GM23338 (cell line): ENCODE measurements around the gene ORC4. TPM values are rescaled to one million over a fixed set of nuclear protein-coding genes. Genes with fewer than 3 reads are reported as not detected.

ENCODE experiments used
- ATAC-seq: fragments of 200-7000 bp; cut with Tn5 transposase; 3 replicates; pipeline ENCODE4 v1.9.1; 2020
- DNase-seq: peaks from one replicate; pipeline ENCODE4 v3.0.0-alpha.2; 2015; ENCODE audit warnings: low spot score
- H2AFZ ChIP-seq: fragments of 200-600 bp; sonication (generic); 2 replicates; pipeline ENCODE4 v1.8.0; 2016; ENCODE audit warnings: antibody characterized with exemption, mild to moderate bottlenecking, moderate library complexity
- H3F3A ChIP-seq: fragments of 200-600 bp; sonication (generic); replicated peaks from 2 replicates; pipeline ENCODE4 v1.8.0; 2017; ENCODE audit warnings: antibody characterized with exemption, mixed run types, low read depth
- H3K27ac ChIP-seq: fragments of 200-600 bp; sonication (generic); 2 replicates; pipeline ENCODE4 v1.6.1; 2016; ENCODE audit warnings: low read depth
- H3K27me3 ChIP-seq: fragments of 200-600 bp; sonication (generic); 2 replicates; pipeline ENCODE4 v1.8.0; 2016; ENCODE audit warnings: mild to moderate bottlenecking, mixed run types, moderate library complexity; ENCODE audit not compliant: insufficient read depth
- H3K36me3 ChIP-seq: fragments of 200-600 bp; sonication (generic); 2 replicates; pipeline ENCODE4 v1.8.0; 2016; ENCODE audit warnings: mild to moderate bottlenecking; ENCODE audit not compliant: insufficient read depth
- H3K4me1 ChIP-seq: fragments of 200-600 bp; sonication (generic); 2 replicates; pipeline ENCODE4 v1.8.0; 2016; ENCODE audit warnings: mild to moderate bottlenecking, moderate library complexity; ENCODE audit not compliant: insufficient read depth
- H3K4me2 ChIP-seq: fragments of 200-600 bp; sonication (generic); 2 replicates; pipeline ENCODE4 v1.7.1; 2017; ENCODE audit warnings: mixed run types
- H3K4me3 ChIP-seq: fragments of 200-600 bp; sonication (generic); 2 replicates; pipeline ENCODE4 v1.6.1; 2016; ENCODE audit warnings: mixed run types
- H3K79me2 ChIP-seq: fragments of 200-600 bp; sonication (generic); replicated peaks from 2 replicates; pipeline ENCODE4 v1.8.0; 2017; ENCODE audit warnings: mild to moderate bottlenecking; ENCODE audit not compliant: insufficient read depth
- H3K9me2 ChIP-seq: fragments of 200-600 bp; sonication (generic); 2 replicates; pipeline ENCODE4 v1.8.0; 2017; ENCODE audit not compliant: insufficient read depth
- H4K20me1 ChIP-seq: fragments of 200-600 bp; sonication (generic); replicated peaks from 2 replicates; pipeline ENCODE4 v1.8.0; 2017; ENCODE audit warnings: mild to moderate bottlenecking; ENCODE audit not compliant: insufficient read depth
- H3K27ac Mint-ChIP-seq: 2 replicates; pipeline ENCODE4 v1.8.0; 2020; ENCODE audit warnings: inconsistent platforms, mild to moderate bottlenecking, moderate library complexity, mixed read lengths
- H3K27me3 Mint-ChIP-seq: 3 replicates; pipeline ENCODE4 v1.8.0; 2022; ENCODE audit warnings: low read depth, mild to moderate bottlenecking, moderate library complexity, mixed read lengths, inconsistent platforms; ENCODE audit not compliant: insufficient read depth, poor library complexity
- H3K36me3 Mint-ChIP-seq: 3 replicates; pipeline ENCODE4 v1.8.0; 2021; ENCODE audit warnings: low read depth, mild to moderate bottlenecking, inconsistent platforms, moderate library complexity, mixed read lengths
- H3K4me1 Mint-ChIP-seq: 3 replicates; pipeline ENCODE4 v1.8.0; 2020; ENCODE audit warnings: mild to moderate bottlenecking, inconsistent platforms, mixed read lengths
- H3K4me3 Mint-ChIP-seq: 3 replicates; pipeline ENCODE4 v1.8.0; 2021; ENCODE audit warnings: moderate library complexity, mild to moderate bottlenecking, inconsistent platforms, mixed read lengths
- H3K9me3 Mint-ChIP-seq: 3 replicates; pipeline ENCODE4 v1.8.0; 2020; ENCODE audit warnings: moderate library complexity, mild to moderate bottlenecking, inconsistent platforms, mixed read lengths
- EZH2 ChIP-seq: fragments of 200-600 bp; sonication (generic); IDR thresholded peaks from one replicate; pipeline ENCODE4 v1.8.0; 2017; ENCODE audit warnings: antibody characterized with exemption, mild to moderate bottlenecking, low read depth; ENCODE audit not compliant: unreplicated experiment
- EZH2phosphoT487 ChIP-seq: fragments of 200-600 bp; sonication (generic); IDR thresholded peaks from one replicate; pipeline ENCODE4 v1.8.1; 2018; ENCODE audit warnings: antibody characterized with exemption; ENCODE audit not compliant: unreplicated experiment
- NANOG ChIP-seq: IDR thresholded peaks from 2 replicates; pipeline ENCODE4 v1.6.1; 2016; ENCODE audit warnings: antibody characterized with exemption, borderline replicate concordance
- ZNF331 ChIP-seq: fragments of 250-450 bp; sonication (Bioruptor Pico); IDR thresholded peaks from 2 replicates; pipeline ENCODE4 v1.5.0; 2020; ENCODE audit warnings: low read depth, mild to moderate bottlenecking, moderate library complexity
- polyA plus RNA-seq: library from polyadenylated mRNA; unstranded; fragments of >200 nt; fragmentation: Nextera tagmentation; extraction: Ambion mirVana; gene quantifications from 2 replicates; pipeline ENCODE4 v1.2.1, GENCODE V29; 2016
- total RNA-seq: library from RNA; depleted of rRNA; stranded (reverse); fragments of >200 nt; shearing (Covaris generic); gene quantifications from 2 replicates; pipeline ENCODE4 v1.2.3, GENCODE V29; 2014
- TF ChIP-seq, protein P1 (sequence below): IDR thresholded peaks from 2 replicates; pipeline ENCODE4 v1.6.1; 2016; ENCODE audit warnings: antibody characterized with exemption
- TF ChIP-seq, protein P2 (sequence below), 2 experiments: fragments of 200-600 bp in 1 of 2; sonication (generic) in 1 of 2; conservative IDR thresholded peaks; 2 replicates each; pipeline versions ENCODE4 v1.5.1 to v1.6.1; 2016 to 2017; ENCODE audit warnings: antibody characterized with exemption in 2 of 2, low read depth in 2 of 2, mild to moderate bottlenecking in 2 of 2, moderate library complexity in 1 of 2
- TF ChIP-seq, protein P3 (sequence below): fragments of 250-450 bp; sonication (Bioruptor Pico); IDR thresholded peaks from 2 replicates; pipeline ENCODE4 v1.5.0; 2020; ENCODE audit warnings: mild to moderate bottlenecking, moderate library complexity
- TF ChIP-seq, protein P4 (sequence below): IDR thresholded peaks from one replicate; pipeline ENCODE4 v1.6.1; 2018; ENCODE audit warnings: antibody characterized with exemption; ENCODE audit not compliant: unreplicated experiment

Gene ORC4
- total and polyA plus RNA-seq, 2 experiments from 2014 or later = 47.5 to 177 TPM

DNA sequence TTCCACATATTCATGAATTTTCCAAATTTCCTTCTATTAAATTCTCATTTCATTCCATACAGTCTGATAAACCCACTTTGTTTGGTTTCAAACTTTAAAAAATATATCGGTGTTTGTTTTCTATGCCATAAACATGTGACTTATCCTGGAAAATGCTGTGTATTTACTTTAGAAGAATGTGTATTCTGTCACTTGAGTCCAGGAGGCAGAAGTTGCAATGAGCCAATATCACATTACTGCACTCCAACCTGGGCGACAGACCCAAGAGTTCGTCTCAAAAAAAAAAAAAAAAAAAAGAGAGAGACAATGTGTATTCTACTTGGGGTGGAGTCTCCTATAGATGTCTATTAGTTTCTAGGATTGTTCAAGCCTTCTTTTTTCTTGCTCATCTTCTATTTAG lies 32.1 kb upstream of the ORC4 start:
- H3K36me3 Mint-ChIP-seq = no peaks in the 10 kb centered on the region
- TF ChIP-seq, protein P1, sequence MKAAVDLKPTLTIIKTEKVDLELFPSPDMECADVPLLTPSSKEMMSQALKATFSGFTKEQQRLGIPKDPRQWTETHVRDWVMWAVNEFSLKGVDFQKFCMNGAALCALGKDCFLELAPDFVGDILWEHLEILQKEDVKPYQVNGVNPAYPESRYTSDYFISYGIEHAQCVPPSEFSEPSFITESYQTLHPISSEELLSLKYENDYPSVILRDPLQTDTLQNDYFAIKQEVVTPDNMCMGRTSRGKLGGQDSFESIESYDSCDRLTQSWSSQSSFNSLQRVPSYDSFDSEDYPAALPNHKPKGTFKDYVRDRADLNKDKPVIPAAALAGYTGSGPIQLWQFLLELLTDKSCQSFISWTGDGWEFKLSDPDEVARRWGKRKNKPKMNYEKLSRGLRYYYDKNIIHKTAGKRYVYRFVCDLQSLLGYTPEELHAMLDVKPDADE = no peak
- TF ChIP-seq EZH2phosphoT487 = no peak
- TF ChIP-seq, protein P2, sequence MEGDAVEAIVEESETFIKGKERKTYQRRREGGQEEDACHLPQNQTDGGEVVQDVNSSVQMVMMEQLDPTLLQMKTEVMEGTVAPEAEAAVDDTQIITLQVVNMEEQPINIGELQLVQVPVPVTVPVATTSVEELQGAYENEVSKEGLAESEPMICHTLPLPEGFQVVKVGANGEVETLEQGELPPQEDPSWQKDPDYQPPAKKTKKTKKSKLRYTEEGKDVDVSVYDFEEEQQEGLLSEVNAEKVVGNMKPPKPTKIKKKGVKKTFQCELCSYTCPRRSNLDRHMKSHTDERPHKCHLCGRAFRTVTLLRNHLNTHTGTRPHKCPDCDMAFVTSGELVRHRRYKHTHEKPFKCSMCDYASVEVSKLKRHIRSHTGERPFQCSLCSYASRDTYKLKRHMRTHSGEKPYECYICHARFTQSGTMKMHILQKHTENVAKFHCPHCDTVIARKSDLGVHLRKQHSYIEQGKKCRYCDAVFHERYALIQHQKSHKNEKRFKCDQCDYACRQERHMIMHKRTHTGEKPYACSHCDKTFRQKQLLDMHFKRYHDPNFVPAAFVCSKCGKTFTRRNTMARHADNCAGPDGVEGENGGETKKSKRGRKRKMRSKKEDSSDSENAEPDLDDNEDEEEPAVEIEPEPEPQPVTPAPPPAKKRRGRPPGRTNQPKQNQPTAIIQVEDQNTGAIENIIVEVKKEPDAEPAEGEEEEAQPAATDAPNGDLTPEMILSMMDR (conservative IDR thresholded peaks at IDR 0.05; ENCODE audit: low read depth in 2 of 2) = no peak
- Histone ChIP-seq H3K9me2 (no peaks in the 10 kb centered on the region), H3K4me2 (no peak overlapping the region), H3K4me1 (peaks cover 17% of the 10 kb centered on the region), H2AFZ (no peak overlapping the region), H3K27me3 (no peaks in the 10 kb centered on the region), H3K36me3 (no peaks in the 10 kb centered on the region), H3F3A (no peaks in the 10 kb centered on the region), H3K4me3 (no peak overlapping the region), H3K27ac (no peak overlapping the region), H4K20me1 (no peaks in the 10 kb centered on the region; the same call in 1 of the 2 replicates), H3K79me2 (peaks cover 19% of the 10 kb centered on the region; the same call in 1 of the 2 replicates)
- no peak for ATAC-seq
- no peaks in the 10 kb centered on the region for H3K27me3 Mint-ChIP-seq
- no peaks in the 10 kb centered on the region for H3K9me3 Mint-ChIP-seq
- H3K4me1 Mint-ChIP-seq = peaks cover 37% of the 10 kb centered on the region
- no peak overlapping the region for H3K4me3 Mint-ChIP-seq
- H3K27ac Mint-ChIP-seq = peak overlapping the region; percentile 5
- DNase-seq = no peak

DNA sequence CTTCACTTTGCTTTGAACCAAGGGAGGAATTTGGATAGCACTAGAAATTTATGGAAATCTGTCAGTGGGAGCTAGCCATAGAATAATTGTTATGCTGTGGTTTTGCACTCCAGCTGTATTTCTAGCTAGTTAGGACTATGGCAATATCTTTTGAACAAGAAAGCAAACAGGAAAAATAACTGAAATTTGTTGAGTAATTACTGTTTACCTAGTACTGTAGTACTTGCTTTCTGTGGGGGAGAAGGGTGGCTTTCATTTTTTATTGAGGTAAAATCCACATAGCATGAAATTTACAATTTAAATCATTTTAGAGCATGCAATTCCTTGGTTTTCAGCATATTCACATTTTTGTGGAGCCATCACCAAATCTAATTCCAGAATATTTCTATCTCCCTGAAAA lies 28.7 kb upstream of the ORC4 start:
- no peaks in the 10 kb centered on the region for H3K36me3 Mint-ChIP-seq
- no peak overlapping the region for H3K4me3 Mint-ChIP-seq
- TF ChIP-seq EZH2 = no peak
- TF ChIP-seq, protein P3, sequence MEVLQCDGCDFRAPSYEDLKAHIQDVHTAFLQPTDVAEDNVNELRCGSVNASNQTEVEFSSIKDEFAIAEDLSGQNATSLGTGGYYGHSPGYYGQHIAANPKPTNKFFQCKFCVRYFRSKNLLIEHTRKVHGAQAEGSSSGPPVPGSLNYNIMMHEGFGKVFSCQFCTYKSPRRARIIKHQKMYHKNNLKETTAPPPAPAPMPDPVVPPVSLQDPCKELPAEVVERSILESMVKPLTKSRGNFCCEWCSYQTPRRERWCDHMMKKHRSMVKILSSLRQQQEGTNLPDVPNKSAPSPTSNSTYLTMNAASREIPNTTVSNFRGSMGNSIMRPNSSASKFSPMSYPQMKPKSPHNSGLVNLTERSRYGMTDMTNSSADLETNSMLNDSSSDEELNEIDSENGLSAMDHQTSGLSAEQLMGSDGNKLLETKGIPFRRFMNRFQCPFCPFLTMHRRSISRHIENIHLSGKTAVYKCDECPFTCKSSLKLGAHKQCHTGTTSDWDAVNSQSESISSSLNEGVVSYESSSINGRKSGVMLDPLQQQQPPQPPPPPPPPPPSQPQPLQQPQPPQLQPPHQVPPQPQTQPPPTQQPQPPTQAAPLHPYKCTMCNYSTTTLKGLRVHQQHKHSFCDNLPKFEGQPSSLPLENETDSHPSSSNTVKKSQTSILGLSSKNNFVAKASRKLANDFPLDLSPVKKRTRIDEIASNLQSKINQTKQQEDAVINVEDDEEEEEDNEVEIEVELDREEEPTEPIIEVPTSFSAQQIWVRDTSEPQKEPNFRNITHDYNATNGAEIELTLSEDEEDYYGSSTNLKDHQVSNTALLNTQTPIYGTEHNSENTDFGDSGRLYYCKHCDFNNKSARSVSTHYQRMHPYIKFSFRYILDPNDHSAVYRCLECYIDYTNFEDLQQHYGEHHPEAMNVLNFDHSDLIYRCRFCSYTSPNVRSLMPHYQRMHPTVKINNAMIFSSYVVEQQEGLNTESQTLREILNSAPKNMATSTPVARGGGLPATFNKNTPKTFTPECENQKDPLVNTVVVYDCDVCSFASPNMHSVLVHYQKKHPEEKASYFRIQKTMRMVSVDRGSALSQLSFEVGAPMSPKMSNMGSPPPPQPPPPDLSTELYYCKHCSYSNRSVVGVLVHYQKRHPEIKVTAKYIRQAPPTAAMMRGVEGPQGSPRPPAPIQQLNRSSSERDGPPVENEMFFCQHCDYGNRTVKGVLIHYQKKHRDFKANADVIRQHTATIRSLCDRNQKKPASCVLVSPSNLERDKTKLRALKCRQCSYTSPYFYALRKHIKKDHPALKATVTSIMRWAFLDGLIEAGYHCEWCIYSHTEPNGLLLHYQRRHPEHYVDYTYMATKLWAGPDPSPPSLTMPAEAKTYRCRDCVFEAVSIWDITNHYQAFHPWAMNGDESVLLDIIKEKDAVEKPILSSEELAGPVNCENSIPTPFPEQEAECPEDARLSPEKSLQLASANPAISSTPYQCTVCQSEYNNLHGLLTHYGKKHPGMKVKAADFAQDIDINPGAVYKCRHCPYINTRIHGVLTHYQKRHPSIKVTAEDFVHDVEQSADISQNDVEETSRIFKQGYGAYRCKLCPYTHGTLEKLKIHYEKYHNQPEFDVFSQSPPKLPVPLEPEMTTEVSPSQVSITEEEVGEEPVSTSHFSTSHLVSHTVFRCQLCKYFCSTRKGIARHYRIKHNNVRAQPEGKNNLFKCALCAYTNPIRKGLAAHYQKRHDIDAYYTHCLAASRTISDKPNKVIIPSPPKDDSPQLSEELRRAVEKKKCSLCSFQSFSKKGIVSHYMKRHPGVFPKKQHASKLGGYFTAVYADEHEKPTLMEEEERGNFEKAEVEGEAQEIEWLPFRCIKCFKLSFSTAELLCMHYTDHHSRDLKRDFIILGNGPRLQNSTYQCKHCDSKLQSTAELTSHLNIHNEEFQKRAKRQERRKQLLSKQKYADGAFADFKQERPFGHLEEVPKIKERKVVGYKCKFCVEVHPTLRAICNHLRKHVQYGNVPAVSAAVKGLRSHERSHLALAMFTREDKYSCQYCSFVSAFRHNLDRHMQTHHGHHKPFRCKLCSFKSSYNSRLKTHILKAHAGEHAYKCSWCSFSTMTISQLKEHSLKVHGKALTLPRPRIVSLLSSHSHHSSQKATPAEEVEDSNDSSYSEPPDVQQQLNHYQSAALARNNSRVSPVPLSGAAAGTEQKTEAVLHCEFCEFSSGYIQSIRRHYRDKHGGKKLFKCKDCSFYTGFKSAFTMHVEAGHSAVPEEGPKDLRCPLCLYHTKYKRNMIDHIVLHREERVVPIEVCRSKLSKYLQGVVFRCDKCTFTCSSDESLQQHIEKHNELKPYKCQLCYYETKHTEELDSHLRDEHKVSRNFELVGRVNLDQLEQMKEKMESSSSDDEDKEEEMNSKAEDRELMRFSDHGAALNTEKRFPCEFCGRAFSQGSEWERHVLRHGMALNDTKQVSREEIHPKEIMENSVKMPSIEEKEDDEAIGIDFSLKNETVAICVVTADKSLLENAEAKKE (CRISPR knock-in tag) = no peak
- TF ChIP-seq ZNF331 (CRISPR knock-in tag) = no peak
- TF ChIP-seq, protein P4, sequence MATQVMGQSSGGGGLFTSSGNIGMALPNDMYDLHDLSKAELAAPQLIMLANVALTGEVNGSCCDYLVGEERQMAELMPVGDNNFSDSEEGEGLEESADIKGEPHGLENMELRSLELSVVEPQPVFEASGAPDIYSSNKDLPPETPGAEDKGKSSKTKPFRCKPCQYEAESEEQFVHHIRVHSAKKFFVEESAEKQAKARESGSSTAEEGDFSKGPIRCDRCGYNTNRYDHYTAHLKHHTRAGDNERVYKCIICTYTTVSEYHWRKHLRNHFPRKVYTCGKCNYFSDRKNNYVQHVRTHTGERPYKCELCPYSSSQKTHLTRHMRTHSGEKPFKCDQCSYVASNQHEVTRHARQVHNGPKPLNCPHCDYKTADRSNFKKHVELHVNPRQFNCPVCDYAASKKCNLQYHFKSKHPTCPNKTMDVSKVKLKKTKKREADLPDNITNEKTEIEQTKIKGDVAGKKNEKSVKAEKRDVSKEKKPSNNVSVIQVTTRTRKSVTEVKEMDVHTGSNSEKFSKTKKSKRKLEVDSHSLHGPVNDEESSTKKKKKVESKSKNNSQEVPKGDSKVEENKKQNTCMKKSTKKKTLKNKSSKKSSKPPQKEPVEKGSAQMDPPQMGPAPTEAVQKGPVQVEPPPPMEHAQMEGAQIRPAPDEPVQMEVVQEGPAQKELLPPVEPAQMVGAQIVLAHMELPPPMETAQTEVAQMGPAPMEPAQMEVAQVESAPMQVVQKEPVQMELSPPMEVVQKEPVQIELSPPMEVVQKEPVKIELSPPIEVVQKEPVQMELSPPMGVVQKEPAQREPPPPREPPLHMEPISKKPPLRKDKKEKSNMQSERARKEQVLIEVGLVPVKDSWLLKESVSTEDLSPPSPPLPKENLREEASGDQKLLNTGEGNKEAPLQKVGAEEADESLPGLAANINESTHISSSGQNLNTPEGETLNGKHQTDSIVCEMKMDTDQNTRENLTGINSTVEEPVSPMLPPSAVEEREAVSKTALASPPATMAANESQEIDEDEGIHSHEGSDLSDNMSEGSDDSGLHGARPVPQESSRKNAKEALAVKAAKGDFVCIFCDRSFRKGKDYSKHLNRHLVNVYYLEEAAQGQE = no peak
- TF ChIP-seq NANOG = no peak
- no peak for TF ChIP-seq EZH2phosphoT487

More for the DNA sequence above, 28.7 kb upstream of the ORC4 start:
- Mint-ChIP-seq H3K27ac (no peak overlapping the region), H3K27me3 (no peaks in the 10 kb centered on the region), H3K9me3 (no peaks in the 10 kb centered on the region), H3K4me1 (peaks cover 50% of the 10 kb centered on the region)
- H3F3A ChIP-seq = no peaks in the 10 kb centered on the region
- H3K79me2 ChIP-seq = peaks cover 19% of the 10 kb centered on the region; the same call in 1 of the 2 replicates
- H3K36me3 ChIP-seq = no peaks in the 10 kb centered on the region
- H3K27me3 ChIP-seq = no peaks in the 10 kb centered on the region
- H3K4me1 ChIP-seq = peaks cover 29% of the 10 kb centered on the region
- H2AFZ ChIP-seq = no peak overlapping the region
- DNase-seq (no peak), ATAC-seq (no peak)
- no peaks in the 10 kb centered on the region; the same call in 1 of the 2 replicates for H4K20me1 ChIP-seq
- H3K27ac ChIP-seq = no peak overlapping the region
- no peaks in the 10 kb centered on the region for H3K9me2 ChIP-seq
- H3K4me3 ChIP-seq = no peak overlapping the region
- no peak overlapping the region for H3K4me2 ChIP-seq
